Activated CD8-positive, alpha-beta memory T cell treated with anti-CD3 and anti-CD28 coated beads for 4 hours (primary cell): Measurements from ENCODE around the gene RINL.
"Not testable (repeated sequence)": the region's sequence is repeated elsewhere in the genome, so short reads cannot be mapped to it uniquely, and the experiment has no call there.

Experiments used
- DNase-seq, 2 donors: peaks; one replicate each; pipeline ENCODE4 v3.0.0-alpha.2; 2020; ENCODE audit warnings: low read depth in 2 of 2

Gene RINL

GRCh38 chr19:38836159-38836982, 41.7 kb downstream of the RINL start:
- DNase-seq = no peak

GRCh38 chr19:38834590-38834989, 43.5 kb downstream of the RINL start:
- DNase-seq = no peak

- no peak for DNase-seq
These were observed 44.0 kb downstream of the RINL start for GRCh38 chr19:38834104-38834490.

GRCh38 chr19:38833092-38833425, 45.0 kb downstream of the RINL start:
- no peak for DNase-seq

- no peak for DNase-seq
These were observed 46.9 kb downstream of the RINL start for GRCh38 chr19:38831142-38831605.

GRCh38 chr19:38830039-38830733, 47.9 kb downstream of the RINL start:
- DNase-seq = no peak

DNA sequence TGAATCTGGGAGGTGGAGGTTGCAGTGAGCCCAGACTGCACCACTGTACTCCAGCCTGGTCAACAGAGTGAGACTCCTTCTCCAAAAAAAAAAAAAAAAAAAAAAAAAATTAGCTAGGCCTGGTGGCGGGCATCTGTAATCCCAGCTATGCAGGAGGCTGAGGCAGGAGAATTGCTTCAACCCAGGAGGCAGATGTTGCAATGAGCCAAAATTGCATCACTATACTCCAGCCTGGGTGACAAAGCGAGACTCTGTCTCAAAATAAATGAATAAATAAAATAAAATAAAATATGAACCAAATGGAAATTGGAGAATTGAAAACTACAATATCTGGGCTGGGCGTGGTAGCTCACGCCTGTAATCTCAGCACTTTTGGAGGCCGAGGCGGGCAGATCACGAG, 48.9 kb downstream of the RINL start:
- not testable (repeated sequence) for DNase-seq

GRCh38 chr19:38826856-38827551, 51.1 kb downstream of the RINL start:
- DNase-seq = no peak

GRCh38 chr19:38825936-38826335, 52.1 kb downstream of the RINL start:
- DNase-seq = not testable (repeated sequence)

- DNase-seq = not testable (repeated sequence)
These were observed 56.7 kb downstream of the RINL start for GRCh38 chr19:38821230-38821825.

GRCh38 chr19:38819231-38819920, 58.7 kb downstream of the RINL start:
- no peak for DNase-seq
